ENCODE results near the gene UBASH3B. TPM values are rescaled to one million over a fixed set of nuclear protein-coding genes. Genes with fewer than 3 reads are reported as not detected.

Gene UBASH3B
- total RNA-seq, 4 donors from 2014 or later = 4.2 to 41.2 (median 24.4) TPM

DNA sequence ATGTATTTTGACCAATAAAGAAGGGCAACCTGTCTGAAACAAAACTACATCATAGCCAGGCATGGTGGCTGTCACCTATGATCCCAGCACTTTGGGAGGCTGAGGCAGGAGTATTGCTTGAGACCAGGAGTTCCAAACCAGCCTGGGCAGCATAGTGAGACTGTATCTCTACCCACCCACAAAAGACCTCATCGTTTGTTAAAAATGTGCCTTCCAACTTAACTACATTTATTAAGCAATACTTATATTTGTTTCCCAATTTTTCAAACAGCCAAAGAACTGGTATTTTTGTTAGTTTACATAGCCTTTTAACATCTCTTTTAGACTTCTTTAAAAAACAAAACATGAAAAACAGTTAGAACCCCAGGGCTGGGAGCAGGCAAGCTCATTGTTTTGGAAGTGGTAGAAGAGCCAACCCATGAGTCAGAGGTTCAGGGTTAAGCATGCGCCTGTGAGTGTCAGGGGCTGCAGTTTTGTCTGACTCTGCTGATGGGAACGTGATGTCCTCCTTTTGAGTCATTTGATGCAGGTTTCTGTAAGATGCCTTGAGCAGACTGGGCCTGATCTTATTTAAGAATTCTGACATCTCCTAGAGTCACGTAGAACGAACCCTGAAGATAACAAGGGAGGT is 128.9 kb downstream of the UBASH3B start:
- Histone ChIP-seq H3K4me1 (peaks cover 19% of the 10 kb centered on the region), H3K27me3 (no peaks in the 10 kb centered on the region), H3K4me3 (no peak overlapping the region), H3K27ac (peak overlapping the region; percentile 78), H3K9me3 (no peaks in the 10 kb centered on the region), H3K36me3 (no peaks in the 10 kb centered on the region)
- 65% methylated on average over 5 of the region's 5 CpGs for WGBS
- TF ChIP-seq POLR2AphosphoS5 (IDR thresholded peaks at IDR 0.05) (peak in 1 of 3 donors; percentile 20), POLR2A (IDR thresholded peaks at IDR 0.05) (no peak)
- no peak for DNase-seq (ENCODE audit: low spot score in 2 of 2)

DNA sequence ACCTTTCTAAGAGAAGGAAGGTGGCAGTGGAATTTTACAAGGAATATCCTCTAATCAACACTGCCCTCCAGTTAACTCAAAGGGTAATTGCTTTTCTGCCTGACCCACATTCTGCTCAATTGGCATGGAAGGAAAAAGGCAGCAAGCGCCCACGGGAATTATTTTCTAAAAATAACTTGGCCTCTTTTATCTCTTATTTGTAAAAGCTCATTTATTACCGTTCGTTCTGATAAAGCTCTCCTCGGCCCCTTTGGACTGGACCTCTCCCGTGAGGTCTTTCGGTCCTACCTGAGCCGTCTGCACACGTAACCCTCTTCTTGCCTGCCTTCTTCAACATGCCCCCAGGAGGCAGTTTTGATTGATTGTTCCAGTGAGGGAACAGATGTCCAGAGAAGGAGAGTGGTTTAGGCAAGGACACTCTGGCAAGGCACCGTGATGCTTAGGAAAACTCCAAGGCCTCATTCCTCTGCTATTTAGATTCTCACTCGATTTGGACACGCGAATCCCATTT is 129.6 kb downstream of the UBASH3B start:
- Histone ChIP-seq H3K36me3 (no peaks in the 10 kb centered on the region), H3K4me1 (peaks cover 19% of the 10 kb centered on the region), H3K27me3 (no peaks in the 10 kb centered on the region), H3K9me3 (no peaks in the 10 kb centered on the region), H3K27ac (peak overlapping the region; percentile 78), H3K4me3 (no peak overlapping the region)
- no peak for DNase-seq (ENCODE audit: low spot score in 2 of 2)
- 78% methylated on average over 13 of the region's 13 CpGs for WGBS
- TF ChIP-seq, protein P1, sequence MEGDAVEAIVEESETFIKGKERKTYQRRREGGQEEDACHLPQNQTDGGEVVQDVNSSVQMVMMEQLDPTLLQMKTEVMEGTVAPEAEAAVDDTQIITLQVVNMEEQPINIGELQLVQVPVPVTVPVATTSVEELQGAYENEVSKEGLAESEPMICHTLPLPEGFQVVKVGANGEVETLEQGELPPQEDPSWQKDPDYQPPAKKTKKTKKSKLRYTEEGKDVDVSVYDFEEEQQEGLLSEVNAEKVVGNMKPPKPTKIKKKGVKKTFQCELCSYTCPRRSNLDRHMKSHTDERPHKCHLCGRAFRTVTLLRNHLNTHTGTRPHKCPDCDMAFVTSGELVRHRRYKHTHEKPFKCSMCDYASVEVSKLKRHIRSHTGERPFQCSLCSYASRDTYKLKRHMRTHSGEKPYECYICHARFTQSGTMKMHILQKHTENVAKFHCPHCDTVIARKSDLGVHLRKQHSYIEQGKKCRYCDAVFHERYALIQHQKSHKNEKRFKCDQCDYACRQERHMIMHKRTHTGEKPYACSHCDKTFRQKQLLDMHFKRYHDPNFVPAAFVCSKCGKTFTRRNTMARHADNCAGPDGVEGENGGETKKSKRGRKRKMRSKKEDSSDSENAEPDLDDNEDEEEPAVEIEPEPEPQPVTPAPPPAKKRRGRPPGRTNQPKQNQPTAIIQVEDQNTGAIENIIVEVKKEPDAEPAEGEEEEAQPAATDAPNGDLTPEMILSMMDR (IDR thresholded peaks at IDR 0.05) = no peak
- TF ChIP-seq POLR2A (IDR thresholded peaks at IDR 0.05) (no peak), POLR2AphosphoS5 (IDR thresholded peaks at IDR 0.05) (no peak), EP300 (IDR thresholded peaks at IDR 0.05) (no peak)

DNA sequence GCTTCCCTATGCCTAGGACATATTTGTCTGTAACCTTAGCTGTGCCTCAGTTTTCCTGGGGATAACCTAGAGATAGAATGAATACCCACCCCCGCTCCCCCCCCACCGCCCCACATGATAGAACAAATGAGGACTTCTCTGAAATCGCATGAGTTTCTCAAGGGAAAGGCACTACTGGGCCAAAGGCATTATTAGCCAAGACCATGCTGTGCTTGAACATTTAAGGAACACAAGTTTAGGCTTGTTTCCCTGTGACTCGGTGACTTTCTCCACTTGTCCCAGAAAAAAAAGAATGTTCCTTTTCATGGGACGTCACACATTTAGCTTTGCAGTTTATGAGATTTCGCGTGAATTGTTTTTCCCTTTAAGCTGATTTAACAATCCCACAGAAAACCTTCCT is 131.4 kb downstream of the UBASH3B start:
- Histone ChIP-seq H3K36me3 (no peaks in the 10 kb centered on the region), H3K4me1 (peaks cover 10% of the 10 kb centered on the region), H3K9me3 (no peaks in the 10 kb centered on the region), H3K27me3 (no peaks in the 10 kb centered on the region), H3K27ac (no peak overlapping the region), H3K4me3 (no peak overlapping the region)
- no peak for TF ChIP-seq POLR2A (IDR thresholded peaks at IDR 0.05)
- TF ChIP-seq POLR2AphosphoS5 (IDR thresholded peaks at IDR 0.05) = no peak
- no peak for TF ChIP-seq EP300 (IDR thresholded peaks at IDR 0.05)
- TF ChIP-seq, protein P1 (IDR thresholded peaks at IDR 0.05) = no peak
- WGBS = 79% methylated on average over 7 of the region's 7 CpGs
- no peak for DNase-seq (ENCODE audit: low spot score in 2 of 2)

GRCh38 chr11:122788781-122789535 is 133.4 kb downstream of the UBASH3B start:
- H3K27me3 ChIP-seq = no peaks in the 10 kb centered on the region
- peaks cover 8% of the 10 kb centered on the region for H3K4me1 ChIP-seq
- no peak for TF ChIP-seq EP300 (IDR thresholded peaks at IDR 0.05)
- no peak for TF ChIP-seq POLR2AphosphoS5 (IDR thresholded peaks at IDR 0.05)
- no peaks in the 10 kb centered on the region for H3K36me3 ChIP-seq
- H3K4me3 ChIP-seq = no peak overlapping the region
- H3K27ac ChIP-seq = no peak overlapping the region
- WGBS = 93% methylated on average over 10 of the region's 10 CpGs
- DNase-seq (ENCODE audit: low spot score in 2 of 2) = no peak
- H3K9me3 ChIP-seq = no peaks in the 10 kb centered on the region

DNA sequence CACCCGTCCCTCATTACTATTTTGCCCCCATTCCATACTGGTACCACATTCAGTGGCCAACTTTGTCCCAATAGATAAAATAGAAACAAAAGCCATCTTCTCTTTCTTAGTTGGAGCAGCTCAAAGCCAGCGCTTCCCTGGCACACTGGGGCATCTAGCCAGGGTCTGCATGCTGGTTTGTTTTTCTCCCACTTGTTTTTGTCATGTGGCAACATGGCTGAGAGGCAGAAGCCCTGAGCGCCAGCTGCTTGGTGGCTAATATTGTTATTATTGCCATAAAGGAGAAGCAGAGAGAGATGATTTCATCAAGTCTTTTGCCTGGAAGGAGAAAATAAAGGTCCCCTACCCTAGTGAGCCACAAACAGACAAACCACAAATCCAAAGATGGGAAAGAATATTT is 134.4 kb downstream of the UBASH3B start:
- Histone ChIP-seq H3K36me3 (no peaks in the 10 kb centered on the region), H3K4me3 (no peak overlapping the region), H3K27me3 (no peaks in the 10 kb centered on the region), H3K27ac (no peak overlapping the region), H3K4me1 (peaks cover 4% of the 10 kb centered on the region), H3K9me3 (no peaks in the 10 kb centered on the region)
- no peak for DNase-seq (ENCODE audit: low spot score in 2 of 2)
- WGBS = 71% methylated on average over 3 of the region's 3 CpGs
- TF ChIP-seq, protein P1 (IDR thresholded peaks at IDR 0.05) = no peak
- TF ChIP-seq EP300 (IDR thresholded peaks at IDR 0.05) (no peak), POLR2A (IDR thresholded peaks at IDR 0.05) (no peak), POLR2AphosphoS5 (IDR thresholded peaks at IDR 0.05) (no peak)

DNA sequence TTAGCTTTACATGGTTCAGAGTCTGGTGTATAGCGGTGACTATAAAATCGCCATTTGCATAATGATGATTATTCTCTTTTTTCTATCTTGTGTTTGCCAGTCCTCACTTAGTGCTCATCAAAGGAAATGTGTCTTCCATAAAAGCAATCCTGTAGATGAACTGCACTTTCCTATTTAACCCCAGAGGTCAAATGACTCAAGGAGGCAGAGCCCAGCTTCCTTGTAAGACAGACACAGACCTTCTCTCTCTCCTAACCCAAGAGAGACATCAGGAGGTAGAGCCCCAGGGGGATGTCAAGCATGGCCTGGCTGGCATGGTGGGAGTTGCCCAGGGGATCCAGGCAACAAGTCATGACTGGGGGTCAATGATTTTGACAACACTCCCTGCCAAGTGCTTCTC is 135.9 kb downstream of the UBASH3B start:
- H3K36me3 ChIP-seq = no peaks in the 10 kb centered on the region
- H3K9me3 ChIP-seq = no peaks in the 10 kb centered on the region
- H3K27me3 ChIP-seq = no peaks in the 10 kb centered on the region
- TF ChIP-seq EP300 (IDR thresholded peaks at IDR 0.05) (no peak), POLR2AphosphoS5 (IDR thresholded peaks at IDR 0.05) (no peak), POLR2A (IDR thresholded peaks at IDR 0.05) (no peak)
- TF ChIP-seq, protein P1 (IDR thresholded peaks at IDR 0.05) = no peak
- H3K27ac ChIP-seq = peak overlapping the region; percentile 64
- no peaks in the 10 kb centered on the region for H3K4me1 ChIP-seq
- 92% methylated on average over 2 of the region's 2 CpGs for whole genome bisulfite sequencing
- DNase-seq (ENCODE audit: low spot score in 2 of 2) = no peak
- no peak overlapping the region for H3K4me3 ChIP-seq

Measured in suprapubic skin (tissue), 4 donors.